Smooth muscle cell (in vitro differentiated cells): ENCODE results near the gene CD300LG. TPM values are rescaled to one million over a fixed set of nuclear protein-coding genes. Genes with fewer than 3 reads are reported as not detected.

Experiments used
- DNase-seq: peaks from one replicate; lab custom pipeline; 2025; ENCODE audit not compliant: unreplicated experiment; lab: John Stamatoyannopoulos, UW
- H2AFZ ChIP-seq: fragments of 200-600 bp; sonication (generic); 2 replicates; pipeline ENCODE4 v1.6.0; 2016; ENCODE audit warnings: antibody characterized with exemption, low read depth, mild to moderate bottlenecking
- H3F3A ChIP-seq: fragments of 200-600 bp; sonication (generic); 2 replicates; pipeline ENCODE4 v1.6.0; 2017; ENCODE audit warnings: antibody characterized with exemption, low read depth
- H3K27ac ChIP-seq: fragments of 200-600 bp; sonication (generic); 2 replicates; pipeline ENCODE4 v1.5.1; 2016; ENCODE audit warnings: low read depth, mild to moderate bottlenecking
- H3K27me3 ChIP-seq: fragments of 200-600 bp; sonication (generic); 2 replicates; pipeline ENCODE4 v1.6.1; 2016; ENCODE audit warnings: low read depth, mild to moderate bottlenecking
- H3K36me3 ChIP-seq: fragments of 200-600 bp; sonication (generic); 2 replicates; pipeline ENCODE4 v1.5.1; 2016; ENCODE audit warnings: low read depth
- H3K4me1 ChIP-seq: fragments of 200-600 bp; sonication (generic); 2 replicates; pipeline ENCODE4 v1.5.1; 2016; ENCODE audit warnings: low read depth
- H3K4me2 ChIP-seq: fragments of 200-600 bp; sonication (generic); 2 replicates; pipeline ENCODE4 v1.6.0; 2016; ENCODE audit warnings: mild to moderate bottlenecking
- H3K4me3 ChIP-seq: fragments of 200-600 bp; sonication (generic); 2 replicates; pipeline ENCODE4 v1.5.1; 2016; ENCODE audit warnings: mild to moderate bottlenecking
- H3K79me2 ChIP-seq: fragments of 200-600 bp; sonication (generic); 2 replicates; pipeline ENCODE4 v1.6.0; 2016; ENCODE audit warnings: low read depth, mild to moderate bottlenecking
- H3K9ac ChIP-seq: fragments of 200-600 bp; sonication (generic); 2 replicates; pipeline ENCODE4 v1.6.0; 2016; ENCODE audit warnings: low read depth
- H3K9me3 ChIP-seq: fragments of 200-600 bp; sonication (generic); replicated peaks from 2 replicates; pipeline ENCODE4 v1.5.1; 2016; ENCODE audit warnings: low read depth
- H4K20me1 ChIP-seq: fragments of 200-600 bp; sonication (generic); 2 replicates; pipeline ENCODE4 v1.6.0; 2016; ENCODE audit warnings: low read depth
- CTCF ChIP-seq: fragments of 200-600 bp; sonication (generic); IDR thresholded peaks from 2 replicates; pipeline ENCODE4 v1.5.1; 2017; ENCODE audit warnings: borderline replicate concordance, mild to moderate bottlenecking, antibody characterized with exemption; ENCODE audit not compliant: insufficient read depth, poor library complexity, severe bottlenecking
- whole genome bisulfite sequencing: methylation state at CpG from one replicate; pipeline ENCODE4 v1.1.7; 2016; ENCODE audit warnings: low lambda C conversion rate; 5-methylcytosine and 5-hydroxymethylcytosine counted together
- polyA plus RNA-seq: library from polyadenylated mRNA; unstranded; fragments of >200 nt; fragmentation: Nextera tagmentation; extraction: Ambion mirVana; gene quantifications from 2 replicates; pipeline ENCODE4 v1.2.1, GENCODE V29; 2016
- total RNA-seq: library from RNA; depleted of rRNA; stranded (reverse); fragments of >200 nt; gene quantifications from 2 replicates; pipeline ENCODE4 v1.2.3, GENCODE V29; 2014

CD300LG gene
- total and polyA plus RNA-seq, 2 experiments from 2014 or later, result not detected

- no peaks in the 10 kb centered on the region for H3K79me2 ChIP-seq
Observed at GRCh38 chr17:43809121-43809520, 37.9 kb upstream of the CD300LG start.

GRCh38 chr17:43810226-43810715 lies 36.7 kb upstream of the CD300LG start:
- Histone ChIP-seq H3K9me3 (no peaks in the 10 kb centered on the region), H3K4me2 (no peak overlapping the region), H4K20me1 (no peaks in the 10 kb centered on the region), H3K27me3 (no peaks in the 10 kb centered on the region), H3K79me2 (no peaks in the 10 kb centered on the region), H2AFZ (no peak overlapping the region), H3F3A (no peaks in the 10 kb centered on the region), H3K4me3 (no peak overlapping the region), H3K4me1 (no peaks in the 10 kb centered on the region), H3K36me3 (no peaks in the 10 kb centered on the region), H3K27ac (no peak overlapping the region), H3K9ac (no peak overlapping the region)
- TF ChIP-seq CTCF, result no peak
- DNase-seq, result no peak
- WGBS, result 90% methylated on average over 4 of the region's 4 CpGs

More at GRCh38 chr17:43809121-43809520, 37.9 kb upstream of the CD300LG start:
- H3K9me3 ChIP-seq, result no peaks in the 10 kb centered on the region
- 97% methylated on average over 5 of the region's 5 CpGs for WGBS
- no peak overlapping the region for H3K4me3 ChIP-seq
- H2AFZ ChIP-seq, result no peak overlapping the region
- H3K36me3 ChIP-seq, result no peaks in the 10 kb centered on the region
- DNase-seq, result no peak
- no peak overlapping the region for H3K4me2 ChIP-seq
- no peaks in the 10 kb centered on the region for H3K4me1 ChIP-seq
- no peaks in the 10 kb centered on the region for H3K27me3 ChIP-seq
- no peaks in the 10 kb centered on the region for H4K20me1 ChIP-seq
- H3F3A ChIP-seq, result no peaks in the 10 kb centered on the region
- no peak for TF ChIP-seq CTCF
- no peak overlapping the region for H3K9ac ChIP-seq
- H3K27ac ChIP-seq, result no peak overlapping the region

- 92% methylated on average over 5 of the region's 5 CpGs for WGBS
- Histone ChIP-seq H3K79me2 (no peaks in the 10 kb centered on the region), H3K9ac (no peak overlapping the region), H3K27me3 (no peaks in the 10 kb centered on the region), H2AFZ (no peak overlapping the region), H3K4me3 (no peak overlapping the region), H3K36me3 (no peaks in the 10 kb centered on the region), H3F3A (no peaks in the 10 kb centered on the region), H3K4me2 (no peak overlapping the region), H3K4me1 (no peaks in the 10 kb centered on the region), H3K9me3 (no peaks in the 10 kb centered on the region), H4K20me1 (no peaks in the 10 kb centered on the region), H3K27ac (no peak overlapping the region)
- no peak for TF ChIP-seq CTCF
- no peak for DNase-seq
Observed at GRCh38 chr17:43810823-43811222, 36.2 kb upstream of the CD300LG start.

GRCh38 chr17:43812396-43813265 lies 34.3 kb upstream of the CD300LG start:
- H3K4me2 ChIP-seq, result no peak overlapping the region
- H2AFZ ChIP-seq, result no peak overlapping the region
- H3K4me1 ChIP-seq, result no peaks in the 10 kb centered on the region
- no peak for DNase-seq
- no peak overlapping the region for H3K9ac ChIP-seq
- H3K4me3 ChIP-seq, result no peak overlapping the region
- 95% methylated on average over 10 of the region's 10 CpGs for WGBS
- TF ChIP-seq CTCF, result no peak
- H3K9me3 ChIP-seq, result no peaks in the 10 kb centered on the region
- no peaks in the 10 kb centered on the region for H3K36me3 ChIP-seq
- H4K20me1 ChIP-seq, result no peaks in the 10 kb centered on the region
- H3K27ac ChIP-seq, result no peak overlapping the region
- H3K79me2 ChIP-seq, result no peaks in the 10 kb centered on the region
- H3F3A ChIP-seq, result no peaks in the 10 kb centered on the region
- H3K27me3 ChIP-seq, result no peaks in the 10 kb centered on the region
